ENCODE data around the gene RMND1. TPM values are rescaled to one million over a fixed set of nuclear protein-coding genes. Genes with fewer than 3 reads are reported as not detected.

RMND1 gene
- total RNA-seq, 1 donor, result 30.7 TPM

DNA sequence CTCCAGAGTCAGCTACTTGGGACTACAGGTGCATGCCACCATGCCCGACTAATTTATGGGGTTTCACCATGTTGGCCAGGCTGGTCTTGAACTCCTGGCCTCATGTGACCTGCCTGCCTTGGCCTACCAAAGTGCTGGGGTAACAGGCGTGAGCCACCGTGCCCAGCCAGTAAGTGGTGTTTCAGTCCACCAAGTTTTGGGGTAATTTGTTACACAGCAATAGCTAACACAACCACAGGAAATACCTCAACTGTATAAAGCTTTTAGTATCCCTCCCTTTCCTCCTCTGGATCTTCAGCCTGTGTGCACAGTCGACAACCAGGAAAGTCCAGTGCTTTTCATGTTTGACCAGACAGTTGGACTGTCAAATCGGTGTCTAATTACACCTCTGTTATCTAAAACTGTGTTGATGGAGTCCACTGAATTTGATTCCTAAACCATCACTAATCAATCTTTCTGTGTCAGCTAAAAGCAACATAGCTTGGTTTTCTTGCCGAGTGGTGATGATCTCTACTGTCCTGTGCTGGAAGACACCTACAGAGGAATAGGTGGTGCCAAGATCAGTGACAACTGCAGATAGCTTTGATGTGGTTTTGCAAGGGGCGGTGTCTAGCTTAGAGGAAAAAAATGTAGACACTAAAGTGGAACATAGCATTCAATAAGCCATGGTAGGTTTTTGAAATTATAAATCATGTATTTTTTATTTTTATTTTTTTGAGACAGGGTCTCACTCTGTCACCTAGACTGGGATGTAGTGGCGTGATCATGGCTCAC is 38.4 kb downstream of the RMND1 start:
- TF ChIP-seq, protein P1, sequence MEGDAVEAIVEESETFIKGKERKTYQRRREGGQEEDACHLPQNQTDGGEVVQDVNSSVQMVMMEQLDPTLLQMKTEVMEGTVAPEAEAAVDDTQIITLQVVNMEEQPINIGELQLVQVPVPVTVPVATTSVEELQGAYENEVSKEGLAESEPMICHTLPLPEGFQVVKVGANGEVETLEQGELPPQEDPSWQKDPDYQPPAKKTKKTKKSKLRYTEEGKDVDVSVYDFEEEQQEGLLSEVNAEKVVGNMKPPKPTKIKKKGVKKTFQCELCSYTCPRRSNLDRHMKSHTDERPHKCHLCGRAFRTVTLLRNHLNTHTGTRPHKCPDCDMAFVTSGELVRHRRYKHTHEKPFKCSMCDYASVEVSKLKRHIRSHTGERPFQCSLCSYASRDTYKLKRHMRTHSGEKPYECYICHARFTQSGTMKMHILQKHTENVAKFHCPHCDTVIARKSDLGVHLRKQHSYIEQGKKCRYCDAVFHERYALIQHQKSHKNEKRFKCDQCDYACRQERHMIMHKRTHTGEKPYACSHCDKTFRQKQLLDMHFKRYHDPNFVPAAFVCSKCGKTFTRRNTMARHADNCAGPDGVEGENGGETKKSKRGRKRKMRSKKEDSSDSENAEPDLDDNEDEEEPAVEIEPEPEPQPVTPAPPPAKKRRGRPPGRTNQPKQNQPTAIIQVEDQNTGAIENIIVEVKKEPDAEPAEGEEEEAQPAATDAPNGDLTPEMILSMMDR (IDR thresholded peaks at IDR 0.05; ENCODE audit: insufficient read depth, low read depth, low read length), result no peak
- DNase-seq (ENCODE audit: low read depth), result no peak
- H3K4me3 ChIP-seq (ENCODE audit: low read depth, low read length), result no peak overlapping the region

DNA sequence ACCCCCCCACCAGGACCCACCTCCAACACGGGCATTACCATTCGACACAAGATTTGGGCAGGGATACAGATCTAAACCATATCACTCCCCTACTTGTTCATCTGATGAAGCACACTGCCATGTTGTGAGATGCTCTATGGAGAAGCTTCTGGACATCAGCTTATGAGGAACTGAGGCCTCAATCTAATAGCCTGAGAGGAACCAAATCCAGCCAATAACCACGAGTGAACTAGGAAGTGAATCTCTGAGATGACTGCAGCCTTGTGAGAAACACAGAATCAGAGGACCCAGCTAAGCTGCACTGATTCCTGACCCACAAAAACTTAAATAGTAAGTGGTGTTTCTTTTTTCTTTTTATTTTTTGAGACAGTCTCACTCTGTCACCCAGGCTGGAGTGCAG is 39.0 kb downstream of the RMND1 start:
- DNase-seq (ENCODE audit: low read depth), result no peak
- H3K4me3 ChIP-seq (ENCODE audit: low read depth, low read length), result no peak overlapping the region
- TF ChIP-seq, protein P1 (IDR thresholded peaks at IDR 0.05; ENCODE audit: insufficient read depth, low read depth, low read length), result no peak

DNA sequence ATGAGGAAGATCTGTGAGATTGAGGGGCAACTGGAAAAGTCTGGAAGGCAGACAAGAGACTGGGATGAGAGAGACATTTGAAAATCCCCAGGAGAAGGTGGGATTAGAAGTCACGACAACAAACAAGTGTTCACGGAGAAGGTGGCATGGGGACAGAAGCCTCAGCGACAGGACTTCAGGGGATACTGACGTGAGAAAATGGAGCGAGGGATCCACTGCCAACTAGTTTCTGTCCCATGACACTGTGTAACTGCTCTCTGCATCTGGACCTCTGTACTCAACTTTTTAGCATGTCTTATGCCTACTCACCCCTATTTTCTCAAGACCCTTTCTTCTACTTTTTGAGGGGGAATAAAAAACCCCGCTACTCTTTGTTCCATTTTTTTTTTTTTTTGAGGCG is 42.2 kb downstream of the RMND1 start:
- no peak overlapping the region for H3K4me3 ChIP-seq (ENCODE audit: low read depth, low read length)
- TF ChIP-seq, protein P1 (IDR thresholded peaks at IDR 0.05; ENCODE audit: insufficient read depth, low read depth, low read length), result no peak
- DNase-seq (ENCODE audit: low read depth), result no peak

DNA sequence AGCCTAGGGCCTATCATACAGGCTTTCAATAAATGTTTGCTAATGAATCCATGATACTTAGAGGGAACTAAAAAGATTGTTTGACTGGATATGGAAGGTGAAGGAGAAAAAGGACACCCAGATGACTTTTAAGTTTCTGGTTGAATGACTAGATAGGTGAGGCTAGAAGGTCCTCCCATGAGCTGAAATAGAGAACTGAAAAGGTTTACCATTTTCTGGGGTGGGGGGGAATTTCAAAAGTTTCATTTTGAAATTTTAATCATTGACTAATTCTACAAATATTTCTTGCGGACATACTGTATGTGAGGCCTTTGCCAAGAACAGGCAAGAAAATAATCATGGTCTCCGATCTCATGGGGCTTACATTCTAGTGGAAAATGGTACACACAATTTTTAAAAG is 42.7 kb downstream of the RMND1 start:
- TF ChIP-seq, protein P1 (IDR thresholded peaks at IDR 0.05; ENCODE audit: insufficient read depth, low read depth, low read length), result no peak
- no peak overlapping the region for H3K4me3 ChIP-seq (ENCODE audit: low read depth, low read length)
- DNase-seq (ENCODE audit: low read depth), result no peak

DNA sequence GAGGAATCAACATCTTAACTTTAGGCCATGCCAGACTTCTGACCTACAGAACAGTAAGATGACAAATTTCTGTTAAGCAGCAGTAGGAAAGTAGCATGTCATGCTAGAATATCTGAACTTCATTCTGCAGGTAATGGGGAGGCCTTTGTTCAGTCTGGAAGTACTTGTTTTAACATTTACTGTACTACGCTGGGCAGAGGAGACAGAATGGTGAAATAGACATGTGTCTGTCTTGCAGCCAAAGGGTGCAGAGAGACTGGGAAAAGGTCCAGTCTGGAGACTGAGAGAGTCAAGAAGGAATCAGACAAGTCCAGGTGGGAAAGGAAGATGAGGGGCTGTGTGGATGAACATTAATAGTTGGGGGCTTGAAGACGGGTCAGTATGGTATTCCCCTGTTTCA is 43.1 kb downstream of the RMND1 start:
- TF ChIP-seq, protein P1 (IDR thresholded peaks at IDR 0.05; ENCODE audit: insufficient read depth, low read depth, low read length), result no peak
- H3K4me3 ChIP-seq (ENCODE audit: low read depth, low read length), result no peak overlapping the region
- DNase-seq (ENCODE audit: low read depth), result no peak

DNA sequence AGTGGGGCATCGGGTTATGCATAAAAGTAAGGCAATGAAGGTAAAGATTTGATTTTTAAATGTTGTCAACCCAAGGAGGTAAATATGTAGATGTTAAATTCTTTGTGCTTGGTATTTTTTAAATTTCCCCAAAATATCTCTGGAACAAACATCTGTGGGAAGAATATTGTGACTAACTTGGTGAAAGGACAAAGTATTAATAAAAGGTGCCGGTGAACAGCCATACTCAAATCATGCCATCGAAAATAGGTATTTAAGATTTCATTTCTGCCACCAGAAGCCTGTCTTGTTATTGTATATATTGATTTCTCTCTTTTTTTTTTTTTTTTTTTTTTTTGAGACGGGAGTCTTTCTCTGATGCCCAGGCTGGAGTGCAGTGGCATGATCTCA is 48.0 kb downstream of the RMND1 start:
- no peak overlapping the region for H3K4me3 ChIP-seq (ENCODE audit: low read depth, low read length)
- TF ChIP-seq, protein P1 (IDR thresholded peaks at IDR 0.05; ENCODE audit: insufficient read depth, low read depth, low read length), result no peak
- DNase-seq (ENCODE audit: low read depth), result no peak

DNA sequence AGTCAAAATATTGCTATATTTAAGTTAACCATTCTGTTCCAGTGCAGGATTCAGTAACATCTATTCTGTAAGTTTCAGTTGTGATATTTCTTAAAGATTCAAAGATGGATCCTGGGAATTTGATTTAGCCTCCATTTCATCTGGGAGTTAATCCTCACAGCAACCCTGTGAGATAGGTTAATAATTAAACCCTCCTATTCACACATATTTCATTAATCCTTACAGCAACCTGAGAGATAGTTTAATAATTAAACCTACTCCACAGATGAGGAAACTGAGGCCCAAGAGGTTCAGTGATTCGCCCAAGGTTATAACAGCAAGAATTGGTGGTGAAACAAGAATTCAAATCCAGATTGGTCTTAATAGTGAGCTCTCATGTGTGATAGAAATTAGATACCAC is 49.7 kb downstream of the RMND1 start:
- TF ChIP-seq, protein P1 (IDR thresholded peaks at IDR 0.05; ENCODE audit: insufficient read depth, low read depth, low read length), result no peak
- no peak for DNase-seq (ENCODE audit: low read depth)
- H3K4me3 ChIP-seq (ENCODE audit: low read depth, low read length), result no peak overlapping the region
